NCI-H1048 (cell line): Measurements from ENCODE around the gene PTPRG.

Experiments
- DNase-seq: peaks from one replicate; lab custom pipeline; 2025; lab: John Stamatoyannopoulos, UW

PTPRG gene

GRCh38 chr3:61928039-61928438, 366.7 kb downstream of the PTPRG start:
- no peak for DNase-seq

- no peak for DNase-seq
These were observed 367.5 kb downstream of the PTPRG start for GRCh38 chr3:61928776-61929314.

- no peak for DNase-seq
These were observed 368.2 kb downstream of the PTPRG start for GRCh38 chr3:61929617-61930016.

- no peak for DNase-seq
These were observed 371.1 kb downstream of the PTPRG start for GRCh38 chr3:61932499-61932898.

DNA sequence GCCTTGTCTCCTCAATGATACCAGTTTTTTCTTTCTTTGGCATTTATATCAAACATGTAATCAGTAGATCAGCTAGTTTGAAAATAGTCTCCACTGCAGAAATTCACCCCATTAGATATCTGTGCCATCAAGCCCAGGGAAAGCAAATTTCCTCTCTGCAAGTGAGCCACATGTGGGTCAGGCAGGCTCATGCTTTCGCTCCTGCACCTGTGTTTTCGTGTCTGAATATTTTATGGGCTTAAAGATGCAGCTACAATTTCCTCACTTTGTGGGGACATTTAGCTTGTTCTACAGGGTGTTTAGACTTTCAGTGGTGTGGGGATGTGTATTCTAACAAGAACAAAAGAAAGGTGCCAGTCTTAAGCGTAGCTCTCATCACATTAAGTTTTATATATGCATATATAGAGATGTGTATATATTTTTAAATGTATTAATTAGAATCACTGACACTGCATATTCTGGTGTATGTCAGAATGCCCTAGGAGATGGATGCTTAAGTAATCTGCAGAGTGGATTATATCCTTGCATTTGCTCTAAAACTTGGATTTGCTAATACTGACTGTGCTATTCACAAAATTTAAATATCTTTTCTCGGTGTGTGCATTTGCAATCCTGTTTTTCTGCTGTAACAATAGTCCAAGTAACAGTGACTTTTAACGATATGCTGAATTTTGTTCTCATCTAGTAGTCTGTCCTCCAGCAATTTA, 372.6 kb downstream of the PTPRG start:
- DNase-seq, result no peak

- DNase-seq, result no peak
These were observed 373.1 kb downstream of the PTPRG start for GRCh38 chr3:61934505-61934871.

GRCh38 chr3:61935814-61936213, 374.4 kb downstream of the PTPRG start:
- no peak for DNase-seq

- DNase-seq, result no peak
These were observed 375.1 kb downstream of the PTPRG start for GRCh38 chr3:61936344-61936937.

DNA sequence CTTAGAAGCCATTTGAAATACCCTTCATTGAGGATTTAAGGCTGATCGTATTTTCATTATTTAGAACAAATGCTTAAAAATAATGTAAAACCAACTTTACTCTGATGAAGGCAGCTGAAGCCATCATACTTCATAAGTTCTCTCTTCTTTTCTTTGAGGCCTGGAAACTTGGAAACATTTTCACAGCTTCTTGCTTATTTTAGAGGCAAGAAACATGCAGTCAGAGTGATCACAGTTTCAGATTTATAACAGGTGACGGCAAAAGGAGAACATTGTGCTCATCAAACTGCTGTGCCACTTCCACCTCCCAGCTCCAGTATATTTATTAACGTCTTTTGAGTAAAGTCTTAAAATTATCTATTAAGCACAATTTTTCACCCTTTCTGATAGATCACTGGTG, 376.1 kb downstream of the PTPRG start:
- no peak for DNase-seq

- DNase-seq, result no peak
These were observed 377.6 kb downstream of the PTPRG start for GRCh38 chr3:61938878-61939549.

DNA sequence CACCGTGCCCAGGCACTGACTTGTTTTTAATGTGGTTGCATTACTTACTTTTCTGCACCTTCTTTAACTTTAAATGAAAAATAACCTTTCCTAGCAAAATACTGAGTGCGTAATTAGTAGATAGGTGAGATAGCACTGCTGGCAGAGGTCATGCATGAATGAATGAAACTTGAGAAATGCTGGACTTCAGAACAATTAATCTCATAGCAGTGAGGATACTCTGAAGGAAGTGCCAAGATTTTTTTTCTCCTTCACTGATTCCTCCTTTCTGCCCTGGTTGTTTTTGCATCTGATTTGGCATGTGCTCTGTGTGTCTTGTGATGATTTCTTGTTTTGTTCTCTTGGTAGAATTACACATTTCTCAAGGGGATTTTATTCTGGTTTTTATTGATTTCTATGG, 378.9 kb downstream of the PTPRG start:
- no peak for DNase-seq

- DNase-seq, result no peak
These were observed 382.6 kb downstream of the PTPRG start for GRCh38 chr3:61943975-61944374.

DNA sequence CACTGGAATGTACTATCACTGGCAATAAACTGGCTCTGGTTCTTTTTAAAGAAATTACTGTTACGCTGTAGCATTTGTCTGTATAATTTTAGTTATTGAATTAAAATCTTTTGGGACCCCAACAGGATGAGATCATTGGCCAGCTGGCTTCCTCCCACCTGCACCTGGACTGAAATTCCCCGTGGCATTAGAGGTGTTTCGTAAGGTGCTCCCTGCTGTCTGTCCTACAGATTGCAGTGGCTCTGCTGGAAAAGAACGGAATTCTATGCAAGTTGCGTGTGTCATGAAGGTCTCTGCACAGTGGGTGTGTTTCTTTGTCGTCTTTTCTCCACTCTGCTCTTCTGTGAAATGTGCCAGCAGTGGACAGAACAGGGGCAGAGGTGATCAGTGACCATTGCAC, 383.4 kb downstream of the PTPRG start:
- DNase-seq, result no peak

GRCh38 chr3:61945657-61946056, 384.3 kb downstream of the PTPRG start:
- DNase-seq, result no peak

DNA sequence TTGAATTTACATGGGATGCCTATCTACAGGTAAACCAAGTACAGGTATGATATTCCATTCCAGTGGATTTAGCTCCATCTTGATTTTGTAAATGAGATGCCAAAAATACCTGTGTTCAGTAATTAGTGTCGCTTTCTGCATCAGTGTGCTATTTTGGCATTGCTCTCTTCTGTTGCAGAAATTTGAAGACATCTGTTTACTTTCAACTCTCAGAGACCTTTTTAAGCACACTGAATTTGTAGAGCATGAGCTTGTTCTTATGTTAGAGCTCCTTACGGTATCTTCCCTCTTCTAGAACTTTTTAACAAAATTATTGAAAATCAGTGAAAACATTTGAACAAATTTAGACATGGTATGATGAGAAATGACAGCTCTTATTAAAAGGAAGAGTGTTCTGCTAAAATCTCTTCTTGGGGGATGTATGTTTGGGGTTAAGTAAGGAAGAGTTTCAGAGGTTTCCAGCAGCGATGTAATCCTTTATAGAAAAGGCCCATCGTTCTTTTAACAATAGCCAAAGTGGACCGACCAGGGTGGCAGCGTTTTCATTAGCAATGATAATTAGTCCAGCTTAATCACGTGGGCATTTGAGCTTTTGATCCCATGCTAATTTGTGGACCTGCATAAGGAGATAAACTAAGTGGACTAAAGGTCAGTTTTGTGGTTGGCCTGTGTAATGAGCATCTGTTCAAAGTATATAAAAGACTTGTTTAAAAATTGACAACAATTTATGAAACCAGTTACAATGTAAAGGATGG, 385.4 kb downstream of the PTPRG start:
- no peak for DNase-seq

GRCh38 chr3:61947456-61947855, 386.1 kb downstream of the PTPRG start:
- DNase-seq, result no peak

GRCh38 chr3:61948699-61949305, 387.4 kb downstream of the PTPRG start:
- no peak for DNase-seq

DNA sequence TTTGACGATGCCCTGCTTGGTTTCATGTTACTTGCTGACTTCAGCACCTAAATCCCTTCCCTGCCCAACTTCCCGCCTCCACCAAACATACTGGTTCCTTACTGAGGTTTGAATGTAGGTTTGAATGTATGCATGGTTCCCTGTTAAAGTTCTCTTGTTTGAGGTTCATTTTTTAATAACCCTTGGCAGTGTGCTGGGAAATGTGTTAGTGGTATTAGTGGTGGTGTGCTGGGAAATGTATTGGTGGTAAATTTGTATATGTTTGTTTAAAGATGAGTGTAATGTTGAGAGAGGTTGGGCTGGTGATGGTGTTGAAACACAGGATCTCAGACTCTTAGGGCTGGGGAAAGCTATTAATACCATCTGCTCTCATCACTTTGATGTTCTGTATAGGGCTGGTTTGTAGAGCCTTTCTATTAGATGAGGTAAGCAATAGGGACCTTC, 392.7 kb downstream of the PTPRG start:
- no peak for DNase-seq

DNA sequence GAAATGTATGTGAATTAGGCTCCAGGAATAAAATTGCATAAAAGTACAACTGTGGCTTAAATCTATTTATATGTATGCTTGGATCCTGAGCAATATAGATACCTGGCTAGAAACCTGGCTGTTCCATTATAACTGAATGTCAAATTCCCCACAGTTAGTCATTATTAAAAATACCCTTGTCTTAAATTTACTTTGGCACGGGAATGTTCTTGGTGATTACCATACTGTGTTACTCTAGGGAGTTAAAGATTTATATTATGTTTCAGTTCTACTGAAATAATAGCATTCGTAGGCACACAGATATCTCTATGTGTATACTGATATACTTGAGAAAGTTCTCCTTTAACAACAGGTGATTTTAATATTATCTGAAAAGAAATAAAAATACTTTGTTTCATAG, 394.1 kb downstream of the PTPRG start:
- DNase-seq, result no peak

DNA sequence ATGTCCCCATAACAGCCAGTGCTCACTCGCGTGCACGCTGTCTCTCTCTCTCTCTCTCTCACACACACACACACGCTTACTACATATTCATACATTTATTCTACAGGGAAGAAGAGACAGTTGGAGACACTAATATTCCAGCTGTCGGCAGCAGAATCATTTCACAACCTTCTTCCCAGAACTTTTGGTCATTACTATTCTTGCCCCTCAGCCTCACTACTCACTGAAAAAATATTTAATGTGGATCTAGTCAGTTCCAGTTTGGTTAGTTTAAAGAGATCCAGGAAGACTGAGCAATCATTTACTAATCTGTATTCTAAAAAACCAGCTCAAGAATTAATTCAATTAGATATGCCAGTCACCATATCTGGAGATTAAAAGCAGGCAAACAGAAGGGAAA, 394.9 kb downstream of the PTPRG start:
- no peak for DNase-seq

DNA sequence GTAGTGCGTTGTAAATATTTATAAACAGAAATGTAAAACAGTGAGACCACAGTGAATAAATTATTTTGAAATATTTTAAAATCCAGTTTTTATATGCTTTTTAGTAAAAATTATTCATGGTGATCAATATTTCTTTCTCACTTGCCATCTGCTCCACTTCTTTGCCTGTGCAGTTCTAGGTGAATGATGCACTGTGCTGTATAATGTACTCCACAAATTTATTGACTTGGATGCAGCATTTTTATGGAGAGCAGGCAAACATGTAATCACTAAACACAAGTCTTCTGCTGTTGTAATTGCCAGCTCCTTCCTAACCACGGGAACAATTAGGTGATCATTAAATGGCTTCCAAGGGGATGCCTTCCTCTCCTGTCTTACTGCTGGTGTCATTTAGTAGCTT, 395.9 kb downstream of the PTPRG start:
- DNase-seq, result no peak

GRCh38 chr3:61960976-61961375, 399.6 kb downstream of the PTPRG start:
- no peak for DNase-seq
